Measurements from ENCODE around the gene HHIP. TPM values are rescaled to one million over a fixed set of nuclear protein-coding genes. Genes with fewer than 3 reads are reported as not detected.

Gene HHIP
- total RNA-seq, 1 experiment from 2014 or later: not detected

- H3K4me1 ChIP-seq (ENCODE audit: control insufficient read depth in 1 of 2, insufficient read depth in 2 of 2, low read length in 2 of 2): no peaks in the 10 kb centered on the region
- ChIA-PET POLR2A (no interaction called here), CTCF (no interaction called here), RAD21 (ENCODE audit: low non-redundant PET in 1 of 2, low total read pairs in 2 of 2, uncharacterized antibody in 2 of 2, unreplicated experiment in 2 of 2) (no interaction called here)
- ATAC-seq (no peak), DNase-seq (ENCODE audit: low read depth, low spot score) (no peak)
- no TSS peak for BruUV-seq (replicated peaks)
- H3K9me2 ChIP-seq (ENCODE audit: insufficient read depth): no peaks in the 10 kb centered on the region
- TF ChIP-seq SIN3A (IDR thresholded peaks at IDR 0.05; ENCODE audit: low read depth) (no peak), SRF (IDR thresholded peaks at IDR 0.05; ENCODE audit: low read depth) (no peak), POLR2AphosphoS5 (IDR thresholded peaks at IDR 0.05; ENCODE audit: low read depth, low read length) (no peak)
- no peak overlapping the region for H3K4me3 ChIP-seq (replicated peaks in 1 of 2; ENCODE audit: low read depth in 1 of 2, low read length in 2 of 2)
- no peaks in the 10 kb centered on the region for H3K9me3 ChIP-seq (ENCODE audit: control insufficient read depth in 1 of 2, insufficient read depth in 1 of 2, low read depth in 1 of 2, low read length in 2 of 2)
- no peak overlapping the region for H3K27ac ChIP-seq (ENCODE audit: low read depth, low read length)
- no peak overlapping the region for H3K4me2 ChIP-seq (ENCODE audit: low read length)
- no peak overlapping the region for H2AFZ ChIP-seq (ENCODE audit: low read depth, low read length, poor library complexity, severe bottlenecking)
- intact Hi-C loops (cut with micrococcal nuclease): no loop called here
- no peaks in the 10 kb centered on the region for H3K36me3 ChIP-seq (ENCODE audit: control insufficient read depth in 1 of 2, insufficient read depth in 2 of 2, low read length in 2 of 2)
- H3K9ac ChIP-seq (ENCODE audit: low read length): no peak overlapping the region
- no peaks in the 10 kb centered on the region for H3K27me3 ChIP-seq (ENCODE audit: insufficient read depth, low read length)
- H3K79me2 ChIP-seq (ENCODE audit: insufficient read depth, low read length): no peaks in the 10 kb centered on the region
- no peaks in the 10 kb centered on the region for H4K20me1 ChIP-seq (ENCODE audit: insufficient read depth)
Observed at GRCh38 chr4:144658015-144658567, 12.1 kb downstream of the HHIP start.

- Histone ChIP-seq H3K9me3 (ENCODE audit: control insufficient read depth in 1 of 2, insufficient read depth in 1 of 2, low read depth in 1 of 2, low read length in 2 of 2) (no peaks in the 10 kb centered on the region), H3K79me2 (ENCODE audit: insufficient read depth, low read length) (no peaks in the 10 kb centered on the region), H3K27ac (ENCODE audit: low read depth, low read length) (no peak overlapping the region), H3K27me3 (ENCODE audit: insufficient read depth, low read length) (no peaks in the 10 kb centered on the region), H3K36me3 (ENCODE audit: control insufficient read depth in 1 of 2, insufficient read depth in 2 of 2, low read length in 2 of 2) (no peaks in the 10 kb centered on the region), H3K9me2 (ENCODE audit: insufficient read depth) (no peaks in the 10 kb centered on the region), H3K4me1 (ENCODE audit: control insufficient read depth in 1 of 2, insufficient read depth in 2 of 2, low read length in 2 of 2) (no peaks in the 10 kb centered on the region), H2AFZ (ENCODE audit: low read depth, low read length, poor library complexity, severe bottlenecking) (no peak overlapping the region), H3K4me2 (ENCODE audit: low read length) (no peak overlapping the region), H3K4me3 (replicated peaks in 1 of 2; ENCODE audit: low read depth in 1 of 2, low read length in 2 of 2) (no peak overlapping the region), H3K9ac (ENCODE audit: low read length) (no peak overlapping the region), H4K20me1 (ENCODE audit: insufficient read depth) (no peaks in the 10 kb centered on the region)
- BruUV-seq (replicated peaks): no TSS peak
- DNase-seq (ENCODE audit: low read depth, low spot score): no peak
- RAD21 ChIA-PET (ENCODE audit: low non-redundant PET in 1 of 2, low total read pairs in 2 of 2, uncharacterized antibody in 2 of 2, unreplicated experiment in 2 of 2): no interaction called here
- intact Hi-C loops (cut with micrococcal nuclease): no loop called here
- TF ChIP-seq SP1 (IDR thresholded peaks at IDR 0.05; ENCODE audit: low read depth): no peak
- TF ChIP-seq ELF1 (IDR thresholded peaks at IDR 0.05; ENCODE audit: borderline replicate concordance, low read depth): no peak
- no peak for TF ChIP-seq ZNF274 (IDR thresholded peaks at IDR 0.05; ENCODE audit: low read depth, low read length)
- no peak for TF ChIP-seq CEBPB (IDR thresholded peaks at IDR 0.05; ENCODE audit: low read depth)
- TF ChIP-seq POLR2A (IDR thresholded peaks at IDR 0.05; ENCODE audit: borderline replicate concordance, extremely low read depth, insufficient read depth, insufficient read length): no peak
- no peak for TF ChIP-seq FOSL1 (IDR thresholded peaks at IDR 0.05; ENCODE audit: low read depth)
- CTCF ChIA-PET: no interaction called here
- POLR2A ChIA-PET: no interaction called here
- ATAC-seq: no peak
Observed at GRCh38 chr4:144658903-144659302, 12.9 kb downstream of the HHIP start.
